HepG2 (cell line): Measurements from ENCODE around the gene CST11. TPM values are rescaled to one million over a fixed set of nuclear protein-coding genes. Genes with fewer than 3 reads are reported as not detected.

Experiments
- ATAC-seq: fragments of 200-7000 bp; cut with Tn5 transposase; 3 replicates; pipeline ENCODE4 v1.9.1; 2020; ENCODE audit warnings: mild to moderate bottlenecking, moderate library complexity
- BruUV-seq: library from RNA; stranded (reverse); fragments of 400-500 nt; replicated peaks from 2 replicates; lab custom pipeline; 2021; lab: Mats Ljungman, UMichigan
- CTCF ChIA-PET: fragments of 300-600 bp; formaldehyde crosslinking; extraction: SDS; loops from one replicate; lab custom pipeline; 2021; ENCODE audit warnings: low total read pairs, inconsistent platforms, low intra/inter-chr PET ratio; lab: Yijun Ruan, JAX
- POLR2A ChIA-PET: fragments of 350-600 bp; sonication (Branson Sonifier 250); formaldehyde crosslinking; loops from one replicate; lab custom pipeline; 2020; ENCODE audit warnings: antibody characterized with exemption, inconsistent platforms; lab: Yijun Ruan, JAX
- DNase-seq: peaks from one replicate; pipeline ENCODE4 v3.0.0-alpha.2; 2015; ENCODE audit warnings: low spot score
- FAIRE-seq: peaks from 3 replicates; lab custom pipeline; 2011; peaks lifted over from hg19 to GRCh38; lab: Jason Lieb, UNC
- H2AFZ ChIP-seq: one replicate; pipeline ENCODE4 v1.6.1; 2011; ENCODE audit warnings: low read length, inconsistent platforms
- H3K27ac ChIP-seq: fragments of 300-600 bp; 3 replicates; pipeline ENCODE4 v1.8.0; 2011; ENCODE audit warnings: mixed run types, mild to moderate bottlenecking, mixed read lengths, low read length, inconsistent platforms; ENCODE audit not compliant: insufficient read depth; ENCODE audit errors: extremely low read length
- H3K27me3 ChIP-seq, 2 experiments: fragments of 200-600 bp in 1 of 2; 2 replicates in 1 of 2; 3 replicates in 1 of 2; pipeline versions ENCODE4 v1.6.0 to v1.8.0; 2011; ENCODE audit warnings: low read length in 2 of 2, mild to moderate bottlenecking in 2 of 2, moderate library complexity in 2 of 2, inconsistent platforms in 1 of 2; ENCODE audit not compliant: insufficient read depth in 2 of 2, control insufficient read depth in 1 of 2
- H3K36me3 ChIP-seq, 2 experiments: fragments of 200-600 bp in 1 of 2; replicated peaks in 1 of 2; 2 replicates in 1 of 2; 3 replicates in 1 of 2; pipeline versions ENCODE4 v1.5.1 to v1.8.0; 2011; ENCODE audit warnings: low read length in 2 of 2, inconsistent platforms in 1 of 2; ENCODE audit not compliant: insufficient read depth in 2 of 2, control insufficient read depth in 1 of 2
- H3K4me1 ChIP-seq: 2 replicates; pipeline ENCODE4 v1.5.1; 2012; ENCODE audit warnings: low read length, inconsistent platforms; ENCODE audit not compliant: insufficient read depth
- H3K4me2 ChIP-seq: 2 replicates; pipeline ENCODE4 v1.6.0; 2011; ENCODE audit warnings: low read depth, low read length, inconsistent platforms
- H3K4me3 ChIP-seq, 3 experiments: fragments of 200-600 bp in 1 of 3; sonication (generic), shearing (Covaris generic) in 1 of 3; replicated peaks in 1 of 3; 2 replicates each; pipeline ENCODE4 v1.5.1; 2011 to 2016; ENCODE audit warnings: low read length in 3 of 3, inconsistent platforms in 2 of 3, low read depth in 2 of 3, mild to moderate bottlenecking in 2 of 3, control low read depth in 1 of 3, mixed read lengths in 1 of 3; ENCODE audit not compliant: insufficient read depth in 1 of 3
- H3K79me2 ChIP-seq: one replicate; pipeline ENCODE4 v1.6.1; 2011; ENCODE audit warnings: low read length, inconsistent platforms; ENCODE audit not compliant: insufficient read depth
- H3K9ac ChIP-seq: 2 replicates; pipeline ENCODE4 v1.6.0; 2011; ENCODE audit warnings: mild to moderate bottlenecking, low read depth, low read length, inconsistent platforms; ENCODE audit not compliant: insufficient read depth
- H3K9me3 ChIP-seq: 2 replicates; pipeline ENCODE4 v1.5.1; 2012; ENCODE audit warnings: mild to moderate bottlenecking, low read length
- H4K20me1 ChIP-seq: 2 replicates; pipeline ENCODE4 v1.6.0; 2011; ENCODE audit warnings: inconsistent platforms, mild to moderate bottlenecking, low read length, moderate library complexity; ENCODE audit not compliant: insufficient read depth
- HMGA1 ChIP-seq: sonication (generic); formaldehyde crosslinking; conservative IDR thresholded peaks from 2 replicates; pipeline ENCODE4 v1.4.0; 2020; ENCODE audit warnings: missing genetic modification reagents
- PRDM10 ChIP-seq: sonication (generic); formaldehyde crosslinking; IDR thresholded peaks from 2 replicates; pipeline ENCODE4 v1.4.0; 2020; ENCODE audit warnings: low read depth, missing genetic modification reagents
- SP4 ChIP-seq: sonication (generic); formaldehyde crosslinking; IDR thresholded peaks from 2 replicates; pipeline ENCODE4 v1.8.1; 2023; ENCODE audit warnings: mild to moderate bottlenecking, missing genetic modification reagents
- ZBTB4 ChIP-seq: sonication (generic); formaldehyde crosslinking; IDR thresholded peaks from 2 replicates; pipeline ENCODE4 v1.4.0; 2020; ENCODE audit warnings: missing genetic modification reagents, mild to moderate bottlenecking, borderline replicate concordance
- ZNF3 ChIP-seq: IDR thresholded peaks from 2 replicates; pipeline ENCODE4 v1.7.0; 2017; ENCODE audit warnings: inconsistent platforms
- ZNF569 ChIP-seq: sonication (generic); formaldehyde crosslinking; IDR thresholded peaks from 2 replicates; pipeline ENCODE4 v1.5.0; 2020; ENCODE audit warnings: mild to moderate bottlenecking, missing genetic modification reagents, moderate library complexity, borderline replicate concordance
- ZNF678 ChIP-seq: sonication (generic); formaldehyde crosslinking; IDR thresholded peaks from 2 replicates; pipeline ENCODE4 v1.4.0; 2020; ENCODE audit warnings: mild to moderate bottlenecking, missing genetic modification reagents
- WGBS: methylation state at CpG from one replicate; pipeline ENCODE4 v1.1.6; 2017; ENCODE audit warnings: low lambda C conversion rate; 5-methylcytosine and 5-hydroxymethylcytosine counted together
- in situ Hi-C: cut with HindIII; loops from 2 replicates; pipeline ENCODE4 v1.10.0; 2017; ENCODE audit warnings: low pct_unique_long_range_greater_than_20kb; ENCODE audit not compliant: extremely low pct_ligation_motif_present
- intact Hi-C: fragments of 100-400 bp; cut with micrococcal nuclease; formaldehyde crosslinking; loops from one replicate; pipeline ENCODE4 v1.10.0; 2022; ENCODE audit not compliant: unreplicated experiment
- polyA plus RNA-seq, 8 experiments: library from polyadenylated mRNA; depleted of rRNA in 3 of 8; stranded (reverse) in 7 of 8; unstranded in 1 of 8; fragments of >200 nt; fragmentation: Illumina TruSeq in 4 of 8; extraction: Trizol in 4 of 8; gene quantifications; 2 replicates each; pipeline versions ENCODE4 v1.2.1 to v1.2.3, GENCODE V29; 2011 to 2016; ENCODE audit warnings: low read depth in 4 of 8, missing spikeins in 1 of 8, mixed read lengths in 1 of 8; ENCODE audit not compliant: insufficient read depth in 1 of 8
- total RNA-seq, 5 experiments: library from RNA; depleted of rRNA; stranded (reverse); fragments of >200 nt; fragmentation: Illumina TruSeq; extraction: Trizol; gene quantifications; 2 replicates each; pipeline ENCODE4 v1.2.3, GENCODE V29; 2016; ENCODE audit warnings: low read depth in 1 of 5
- TF ChIP-seq, protein P1 (sequence below): sonication (generic); formaldehyde crosslinking; IDR thresholded peaks from 2 replicates; pipeline ENCODE4 v1.5.1; 2020; ENCODE audit warnings: mild to moderate bottlenecking, missing genetic modification reagents
- TF ChIP-seq, protein P2 (sequence below): sonication (generic); formaldehyde crosslinking; conservative IDR thresholded peaks from 2 replicates; pipeline ENCODE4 v1.8.0; 2022; ENCODE audit warnings: low read depth, missing genetic modification reagents

CST11 gene
- total and polyA plus RNA-seq, 2 of the 13 experiments (the other 11 are each of a cell fraction or from before 2014, with no cell fraction given): not detected

DNA sequence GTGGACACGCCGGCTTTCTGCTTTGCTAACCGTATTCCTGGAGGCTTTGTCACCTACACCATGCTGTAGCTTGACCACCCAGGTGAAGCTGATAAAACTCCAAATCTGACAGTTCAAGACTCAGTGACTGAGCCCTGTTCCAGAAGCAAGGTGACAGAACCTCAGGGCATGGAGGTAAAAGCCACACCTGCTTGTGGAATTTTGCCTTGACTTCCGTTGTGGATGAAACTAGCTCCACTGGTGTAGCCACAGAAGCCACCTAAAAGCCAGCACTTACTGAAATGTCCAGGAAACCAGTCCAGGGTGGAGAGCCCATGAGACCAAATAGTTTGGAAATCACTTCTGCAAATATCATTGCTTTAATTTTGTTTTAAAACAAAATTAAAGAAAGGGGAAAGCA lies 49.2 kb upstream of the CST11 start:
- no peaks in the 10 kb centered on the region for H3K79me2 ChIP-seq
- no peaks in the 10 kb centered on the region for H3K9me3 ChIP-seq
- no peaks in the 10 kb centered on the region for H3K36me3 ChIP-seq
- ATAC-seq (no peak), FAIRE-seq (no peak), DNase-seq (no peak)
- no peaks in the 10 kb centered on the region for H3K4me1 ChIP-seq
- no TSS peak for BruUV-seq
- ChIA-PET CTCF (no interaction called here), POLR2A (no interaction called here)
- in situ Hi-C loops: no loop called here
- 57% methylated on average over 4 of the region's 4 CpGs for WGBS
- no peak overlapping the region for H3K4me2 ChIP-seq
- no peaks in the 10 kb centered on the region for H4K20me1 ChIP-seq
- H2AFZ ChIP-seq: no peak overlapping the region
- intact Hi-C loops: no loop called here
- H3K27ac ChIP-seq: no peak overlapping the region
- H3K27me3 ChIP-seq: peaks cover 0 to 47% of the 10 kb centered on the region in 2 experiments; a peak in 2 of 5 replicates
- no peak overlapping the region for H3K4me3 ChIP-seq
- H3K9ac ChIP-seq: no peak overlapping the region
- TF ChIP-seq ZNF569 (CRISPR knock-in tag) (no peak), SP4 (CRISPR knock-in tag) (no peak), HMGA1 (CRISPR knock-in tag) (no peak), PRDM10 (no peak), ZNF678 (CRISPR knock-in tag) (no peak), ZNF3 (no peak), ZBTB4 (CRISPR knock-in tag) (no peak)
- TF ChIP-seq, protein P1, sequence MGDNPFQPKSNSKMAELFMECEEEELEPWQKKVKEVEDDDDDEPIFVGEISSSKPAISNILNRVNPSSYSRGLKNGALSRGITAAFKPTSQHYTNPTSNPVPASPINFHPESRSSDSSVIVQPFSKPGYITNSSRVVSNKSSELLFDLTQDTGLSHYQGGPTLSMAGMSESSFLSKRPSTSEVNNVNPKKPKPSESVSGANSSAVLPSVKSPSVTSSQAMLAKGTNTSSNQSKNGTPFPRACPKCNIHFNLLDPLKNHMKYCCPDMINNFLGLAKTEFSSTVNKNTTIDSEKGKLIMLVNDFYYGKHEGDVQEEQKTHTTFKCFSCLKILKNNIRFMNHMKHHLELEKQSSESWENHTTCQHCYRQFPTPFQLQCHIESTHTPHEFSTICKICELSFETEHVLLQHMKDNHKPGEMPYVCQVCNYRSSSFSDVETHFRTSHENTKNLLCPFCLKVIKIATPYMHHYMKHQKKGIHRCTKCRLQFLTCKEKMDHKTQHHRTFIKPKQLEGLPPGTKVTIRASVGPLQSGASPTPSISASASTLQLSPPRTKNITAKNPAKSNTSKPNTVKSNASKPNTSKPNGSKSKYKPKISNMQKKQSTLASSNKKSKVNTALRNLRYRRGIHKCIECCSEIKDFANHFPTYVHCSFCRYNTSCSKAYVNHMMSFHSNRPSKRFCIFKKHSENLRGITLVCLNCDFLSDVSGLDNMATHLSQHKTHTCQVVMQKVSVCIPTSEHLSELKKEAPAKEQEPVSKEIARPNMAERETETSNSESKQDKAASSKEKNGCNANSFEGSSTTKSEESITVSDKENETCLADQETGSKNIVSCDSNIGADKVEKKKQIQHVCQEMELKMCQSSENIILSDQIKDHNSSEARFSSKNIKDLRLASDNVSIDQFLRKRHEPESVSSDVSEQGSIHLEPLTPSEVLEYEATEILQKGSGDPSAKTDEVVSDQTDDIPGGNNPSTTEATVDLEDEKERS (CRISPR knock-in tag): no peak
- TF ChIP-seq, protein P2, sequence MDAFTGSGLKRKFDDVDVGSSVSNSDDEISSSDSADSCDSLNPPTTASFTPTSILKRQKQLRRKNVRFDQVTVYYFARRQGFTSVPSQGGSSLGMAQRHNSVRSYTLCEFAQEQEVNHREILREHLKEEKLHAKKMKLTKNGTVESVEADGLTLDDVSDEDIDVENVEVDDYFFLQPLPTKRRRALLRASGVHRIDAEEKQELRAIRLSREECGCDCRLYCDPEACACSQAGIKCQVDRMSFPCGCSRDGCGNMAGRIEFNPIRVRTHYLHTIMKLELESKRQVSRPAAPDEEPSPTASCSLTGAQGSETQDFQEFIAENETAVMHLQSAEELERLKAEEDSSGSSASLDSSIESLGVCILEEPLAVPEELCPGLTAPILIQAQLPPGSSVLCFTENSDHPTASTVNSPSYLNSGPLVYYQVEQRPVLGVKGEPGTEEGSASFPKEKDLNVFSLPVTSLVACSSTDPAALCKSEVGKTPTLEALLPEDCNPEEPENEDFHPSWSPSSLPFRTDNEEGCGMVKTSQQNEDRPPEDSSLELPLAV: no peak
